HG03064 (cell line): ENCODE measurements around the gene R3HCC1L.
"Not testable (repeated sequence)": the region's sequence is repeated elsewhere in the genome, so short reads cannot be mapped to it uniquely, and the experiment has no call there.

ENCODE experiments used
- ATAC-seq: cut with Tn5 transposase; IDR thresholded peaks from one replicate; pipeline ENCODE4 v1.9.1; 2021; ENCODE audit warnings: low read depth; ENCODE audit not compliant: unreplicated experiment

Gene R3HCC1L

DNA sequence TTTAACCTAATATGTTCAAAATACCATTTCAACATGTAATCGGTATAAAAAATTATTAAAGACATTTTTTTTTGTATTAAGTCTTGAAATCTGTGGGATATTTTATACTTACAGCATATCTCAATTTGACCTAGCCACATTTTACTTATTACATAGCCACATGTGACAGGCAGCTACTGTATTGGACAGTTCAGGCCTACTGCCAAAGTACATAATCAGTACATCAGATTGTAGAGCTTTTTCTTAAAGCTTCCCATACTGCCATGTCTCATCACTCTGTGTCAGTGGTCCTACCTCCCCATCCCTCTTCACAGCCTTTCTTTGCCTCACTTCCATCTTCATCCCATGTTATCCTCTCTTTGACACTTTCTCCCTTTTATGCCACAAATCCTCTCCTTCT lies 90.5 kb downstream of the R3HCC1L start:
- no peak for ATAC-seq

DNA sequence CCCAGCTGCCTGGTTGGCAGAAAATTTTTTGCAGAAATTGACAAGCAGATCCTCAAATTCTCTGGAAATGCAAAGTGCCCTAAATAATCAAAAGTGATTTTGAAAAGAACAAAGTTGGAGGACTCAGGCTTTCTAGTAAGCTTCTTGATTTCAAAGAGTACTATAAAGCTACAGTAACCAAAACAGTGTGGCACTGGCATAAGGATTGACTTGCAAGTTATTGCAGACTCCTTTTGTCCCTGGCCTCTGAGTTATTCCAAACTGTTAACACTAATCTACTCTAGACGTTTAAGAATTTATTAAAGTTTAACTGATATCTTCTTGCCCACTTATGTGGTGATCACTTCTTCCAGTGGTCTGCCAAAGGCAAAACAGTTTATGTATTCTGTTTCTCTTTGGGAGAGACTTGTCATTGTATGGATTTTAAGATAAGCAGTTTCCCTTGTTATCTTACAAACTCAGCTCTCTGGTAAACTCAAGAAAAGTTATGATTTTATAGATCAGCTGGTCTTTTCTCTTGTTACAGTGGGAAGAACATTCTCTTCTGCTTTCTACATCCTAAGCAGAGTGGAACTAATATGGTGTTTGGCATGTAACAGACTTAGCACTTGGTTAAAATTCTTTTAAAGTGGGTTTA lies 92.2 kb downstream of the R3HCC1L start:
- ATAC-seq = no peak

DNA sequence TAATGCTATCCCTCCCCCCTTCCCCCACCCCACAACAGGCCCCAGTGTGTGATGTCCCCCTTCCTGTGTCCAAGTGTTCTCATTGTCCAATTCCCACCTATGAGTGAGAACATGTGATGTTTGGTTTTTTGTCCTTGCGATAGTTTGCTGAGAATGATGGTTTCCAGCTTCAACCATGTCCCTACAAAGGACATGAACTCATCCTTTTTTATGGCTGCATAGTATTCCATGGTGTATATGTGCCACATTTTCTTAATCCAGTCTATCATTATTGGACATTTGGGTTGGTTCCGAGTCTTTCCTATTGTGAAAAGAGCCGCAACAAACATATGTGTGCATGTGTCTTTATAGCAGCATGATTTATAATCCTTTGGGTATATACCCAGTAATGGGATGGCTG lies 93.3 kb downstream of the R3HCC1L start:
- ATAC-seq = not testable (repeated sequence)

DNA sequence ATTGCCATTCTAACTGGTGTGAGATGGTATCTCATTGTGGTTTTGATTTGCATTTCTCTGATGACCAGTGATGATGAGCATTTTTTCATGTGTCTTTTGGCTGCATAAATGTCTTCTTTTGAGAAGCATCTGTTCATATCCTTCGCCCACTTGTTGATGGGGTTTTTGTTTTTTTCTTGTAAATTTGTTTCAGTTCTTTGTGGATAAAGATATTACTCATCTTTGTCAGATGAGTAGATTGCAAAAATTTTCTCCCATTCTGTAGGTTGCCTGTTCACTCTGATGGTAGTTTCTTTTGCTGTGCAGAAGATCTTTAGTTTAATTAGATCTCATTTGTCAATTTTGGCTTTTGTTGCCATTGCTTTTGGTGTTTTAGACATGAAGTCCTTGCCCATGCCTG lies 93.8 kb downstream of the R3HCC1L start:
- ATAC-seq = not testable (repeated sequence)

DNA sequence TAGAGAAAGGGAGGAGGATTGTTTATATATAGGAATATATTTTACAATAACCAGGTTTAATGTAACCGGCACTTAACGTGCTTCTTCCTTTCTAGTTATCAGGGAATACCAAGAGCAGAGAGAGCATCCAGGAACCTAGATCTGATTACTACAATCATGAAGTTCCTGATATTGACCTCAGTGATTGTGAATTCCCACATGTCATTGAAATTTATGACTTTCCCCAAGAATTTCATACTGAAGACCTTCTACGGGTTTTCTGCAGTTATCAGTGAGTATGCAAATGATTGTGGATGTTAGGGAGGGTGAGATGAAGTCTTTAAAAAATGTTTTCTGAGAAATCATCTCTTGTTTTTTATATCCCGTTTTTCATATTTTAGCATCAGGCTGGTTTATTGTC lies 97.0 kb downstream of the R3HCC1L start:
- no peak for ATAC-seq

DNA sequence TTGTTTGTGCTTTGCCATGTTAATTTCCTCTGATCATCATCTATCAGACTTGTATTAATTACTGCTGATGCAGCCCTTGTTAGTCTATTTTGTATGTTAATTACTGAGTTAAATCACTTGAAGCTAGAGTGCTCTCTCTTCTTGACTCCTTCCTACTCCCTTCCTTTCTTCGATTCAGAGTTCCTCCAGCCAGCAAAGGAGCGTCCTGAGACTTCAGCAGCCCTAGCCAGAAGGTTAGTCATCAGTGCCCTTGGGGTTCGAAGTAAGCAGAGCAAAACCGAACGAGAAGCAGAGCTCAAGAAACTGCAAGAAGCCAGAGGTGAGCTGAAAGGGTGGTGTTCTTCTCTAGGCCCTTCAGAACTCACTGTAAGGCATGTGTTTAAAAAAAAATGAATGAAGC lies 101.4 kb downstream of the R3HCC1L start:
- no peak for ATAC-seq

DNA sequence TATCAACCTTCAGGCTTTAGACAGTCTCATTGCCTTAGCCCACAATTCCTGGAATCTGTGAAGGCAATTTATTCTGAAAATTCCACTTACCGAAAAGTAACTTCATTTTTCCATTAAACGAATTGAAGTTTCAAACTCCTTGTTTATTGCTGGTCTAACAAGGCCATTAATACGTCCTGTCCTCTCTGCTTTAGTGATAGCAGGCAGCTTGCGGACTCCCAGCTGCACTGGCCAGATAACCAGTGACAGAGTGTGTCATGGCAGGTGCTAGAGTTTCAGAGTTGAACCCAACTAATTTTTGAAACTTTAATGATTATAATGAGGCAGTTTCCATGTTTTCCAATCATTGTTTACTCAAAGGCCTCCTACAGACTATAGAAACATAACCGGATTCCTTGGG lies 102.4 kb downstream of the R3HCC1L start:
- ATAC-seq = no peak

DNA sequence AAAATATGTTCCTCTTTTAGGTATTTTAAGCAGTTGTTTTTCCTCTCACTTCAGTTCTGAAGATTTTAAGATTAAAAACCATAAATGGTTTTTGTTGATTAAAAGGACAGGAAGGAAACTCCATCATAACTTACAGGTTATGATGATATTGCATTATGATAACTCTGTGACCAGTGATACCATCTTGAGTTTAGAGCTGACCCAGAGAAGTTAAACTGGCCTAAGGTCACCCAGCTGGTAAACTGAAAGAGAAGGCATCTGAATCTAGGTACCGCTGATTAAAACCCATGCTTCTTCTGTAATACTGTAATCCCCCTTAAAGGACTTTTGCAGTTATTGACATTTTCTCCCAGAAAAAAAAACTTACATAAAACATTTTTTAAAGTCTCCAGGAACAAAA lies 103.9 kb downstream of the R3HCC1L start:
- no peak for ATAC-seq

DNA sequence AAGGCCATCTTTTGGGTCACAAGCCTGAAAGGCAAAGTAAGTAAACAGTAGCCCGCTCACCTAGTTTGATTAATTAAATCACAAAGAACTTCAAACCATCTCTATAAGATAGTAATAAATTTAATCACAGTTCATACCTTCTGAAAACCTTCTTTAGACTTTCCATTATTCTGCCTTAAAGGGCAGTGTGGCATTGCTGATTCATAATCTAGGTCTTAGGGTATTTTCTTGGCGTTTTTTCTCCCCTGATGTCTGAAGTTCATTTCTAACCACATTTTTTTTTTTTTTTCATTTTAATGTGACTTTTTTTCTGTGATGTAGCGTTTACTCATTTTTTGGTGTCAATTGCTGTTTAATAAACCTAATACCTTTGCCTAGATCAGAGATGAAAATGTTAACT lies 106.1 kb downstream of the R3HCC1L start:
- ATAC-seq = no peak

DNA sequence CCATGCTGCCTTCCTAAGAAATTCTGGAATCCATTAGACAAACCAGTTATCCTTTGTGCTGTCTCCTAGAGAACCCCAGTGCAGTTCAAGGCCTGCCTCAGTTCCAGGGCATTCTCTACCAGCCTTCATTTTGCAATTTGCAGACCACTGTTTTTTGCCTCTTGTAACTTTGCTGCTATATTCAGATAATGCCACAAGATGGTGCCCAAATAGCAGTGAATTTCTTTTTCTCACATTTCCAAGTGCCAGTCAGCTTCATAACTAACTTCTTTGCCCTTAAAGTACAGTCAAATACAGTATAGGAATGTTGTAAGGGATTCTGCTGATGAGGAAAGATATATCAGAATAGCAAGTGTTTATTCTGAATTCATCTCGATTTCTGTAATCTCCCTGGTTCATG lies 108.4 kb downstream of the R3HCC1L start:
- ATAC-seq = no peak

DNA sequence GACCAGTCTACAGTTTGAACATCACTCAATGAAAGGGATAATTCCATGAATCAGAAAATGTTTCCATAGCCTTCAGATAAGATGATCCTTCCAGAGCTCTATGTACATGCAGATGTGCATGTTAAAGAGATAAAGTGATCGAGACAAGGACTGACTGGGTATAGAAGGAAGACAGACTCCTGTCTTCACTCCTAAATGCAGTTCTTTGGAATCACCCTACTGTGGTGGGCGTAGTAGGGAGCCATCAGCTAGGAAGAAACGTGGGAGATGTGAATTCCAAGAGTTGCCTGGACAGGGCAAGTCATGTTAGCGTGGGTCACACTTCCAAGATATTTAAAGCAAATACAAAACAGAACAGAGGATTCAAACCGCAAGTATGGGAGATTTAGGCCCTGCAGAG lies 109.7 kb downstream of the R3HCC1L start:
- ATAC-seq = no peak

DNA sequence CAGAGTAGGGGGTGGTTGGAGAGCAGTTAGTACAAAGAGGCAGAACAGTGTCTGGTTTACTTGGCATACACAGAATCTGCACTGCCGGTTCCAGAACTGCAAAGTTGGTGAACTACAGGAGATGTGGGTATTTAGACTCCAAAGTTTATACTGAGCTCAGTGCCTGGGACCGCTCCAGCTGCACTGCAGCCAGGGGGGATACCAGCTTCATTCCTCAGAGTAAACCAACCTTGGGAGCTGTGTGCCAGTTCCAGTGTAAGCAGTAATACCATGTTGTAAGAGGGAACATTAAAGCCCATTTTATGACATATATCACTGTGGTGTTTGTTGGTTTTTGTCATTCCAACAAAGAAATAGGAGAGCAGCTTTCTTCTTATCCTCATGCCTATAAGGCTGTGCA lies 110.1 kb downstream of the R3HCC1L start:
- no peak for ATAC-seq

DNA sequence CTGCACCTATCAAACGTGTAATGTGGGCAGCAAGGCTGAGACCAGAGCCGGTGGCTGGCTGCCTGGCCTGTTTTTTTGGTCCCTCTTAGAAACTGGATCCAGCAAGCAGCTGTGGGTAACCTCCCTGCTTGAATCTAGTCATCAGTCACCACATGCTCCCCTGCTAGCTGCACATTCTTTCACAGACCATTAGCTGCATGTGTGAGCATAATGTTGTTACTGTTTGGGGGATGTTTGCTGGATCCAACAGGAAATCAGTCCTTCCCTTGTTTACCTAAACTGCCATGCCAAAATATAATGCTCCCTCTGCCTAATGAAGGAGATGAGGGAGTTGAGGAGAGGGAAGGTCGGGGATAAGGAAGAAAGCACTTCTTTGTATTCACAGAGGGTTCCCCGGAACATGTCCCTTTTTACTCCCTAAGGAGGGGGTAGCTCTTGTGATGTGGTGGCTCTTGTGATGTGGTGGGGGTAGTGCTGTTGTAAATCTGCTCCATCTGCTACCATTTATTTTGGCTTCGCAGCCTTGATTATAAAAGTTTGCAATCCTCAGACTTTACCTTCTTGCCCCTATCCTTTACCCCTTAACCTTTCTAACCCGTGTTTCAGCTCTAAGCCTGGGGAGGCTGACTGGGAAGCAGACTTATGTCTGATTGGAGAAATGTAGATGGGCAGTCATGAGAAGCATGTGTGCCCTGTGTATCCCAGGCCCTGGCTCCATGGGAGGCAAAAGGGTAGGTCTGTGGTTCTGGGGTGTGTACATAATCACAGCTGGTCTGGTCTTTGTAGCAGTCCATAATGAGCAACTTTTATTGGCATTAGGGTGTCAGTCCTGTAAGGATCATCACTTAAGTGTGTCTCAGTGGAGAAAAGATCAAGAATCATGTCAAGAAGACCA lies 112.7 kb downstream of the R3HCC1L start:
- ATAC-seq = no peak

DNA sequence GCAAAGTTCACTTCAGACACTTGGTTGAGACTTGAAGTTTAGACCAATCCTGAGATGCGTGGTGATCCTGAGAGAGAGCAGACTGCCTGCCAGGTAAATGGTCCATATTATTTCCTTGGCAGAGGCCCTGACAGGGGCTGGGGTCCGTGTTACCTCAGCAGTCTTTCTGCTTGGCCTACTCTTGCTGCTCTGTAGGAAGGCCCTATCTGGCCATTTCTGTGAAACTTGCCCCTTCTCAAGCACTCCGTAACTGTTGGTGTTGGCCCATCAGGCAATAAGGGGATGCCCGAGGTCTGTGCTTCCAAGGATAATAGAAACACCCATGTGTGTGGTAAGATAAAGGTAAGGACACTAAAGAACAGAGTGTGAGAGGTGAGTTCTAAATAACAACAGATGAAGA lies 113.6 kb downstream of the R3HCC1L start:
- ATAC-seq = no peak

DNA sequence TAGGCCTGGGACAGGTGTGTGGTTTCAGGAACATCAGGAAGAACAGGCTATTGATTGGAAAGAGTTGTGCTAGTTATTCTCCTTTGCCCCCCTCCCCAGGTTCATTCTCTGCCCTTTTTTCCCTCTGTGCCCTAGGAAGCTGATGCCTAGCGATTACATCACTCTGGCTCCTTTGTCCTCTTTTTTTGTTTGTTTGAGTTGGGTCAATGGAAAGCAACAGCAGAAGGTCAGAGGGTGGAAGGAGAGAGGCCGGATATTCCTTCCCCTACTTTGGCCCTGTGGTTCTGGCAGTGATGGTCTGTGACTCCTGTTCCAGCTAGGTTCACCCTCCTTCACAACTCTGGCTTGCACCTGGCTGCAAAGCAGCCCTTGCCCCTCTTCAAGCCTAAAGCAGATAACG lies 114.7 kb downstream of the R3HCC1L start:
- no peak for ATAC-seq

DNA sequence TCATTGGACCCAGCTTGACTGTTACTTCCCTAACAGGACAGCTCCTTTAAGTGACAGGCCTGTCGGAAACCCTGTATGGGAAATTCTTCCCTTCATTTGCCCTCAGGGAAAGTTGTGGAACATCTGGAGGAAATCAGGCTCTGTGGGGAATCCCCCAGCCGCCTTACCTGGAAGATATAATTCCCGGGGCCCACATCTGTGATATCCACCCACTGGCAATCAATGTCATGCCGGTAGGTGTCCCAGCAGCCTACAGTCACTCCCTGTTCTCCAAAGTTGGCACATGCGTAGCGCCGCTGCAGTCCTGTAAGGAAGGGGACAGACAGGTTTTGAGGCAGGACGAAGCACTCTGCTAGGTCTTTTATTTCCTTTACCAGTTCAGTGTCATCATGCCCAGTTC lies 116.9 kb downstream of the R3HCC1L start:
- no peak for ATAC-seq

DNA sequence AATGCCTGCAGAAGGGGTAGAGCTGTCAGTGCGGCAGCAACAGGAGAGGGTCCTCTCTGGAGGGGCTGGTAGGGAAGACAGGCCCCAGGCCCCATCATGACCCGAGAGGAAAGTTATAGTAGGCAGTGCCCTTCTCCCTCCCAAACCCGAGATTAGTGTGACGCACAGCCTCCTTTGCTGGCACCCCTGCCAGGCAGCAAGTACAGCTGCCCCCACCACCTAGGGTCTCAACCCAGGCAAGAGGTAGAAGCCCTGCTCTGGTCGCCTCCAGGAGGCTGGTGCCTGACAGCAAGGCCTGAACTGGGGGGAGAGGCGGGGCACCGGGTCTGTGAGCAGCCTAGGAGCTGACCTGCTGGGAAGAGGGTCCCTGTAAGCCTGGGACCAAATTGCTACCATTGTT lies 118.0 kb downstream of the R3HCC1L start:
- no peak for ATAC-seq

DNA sequence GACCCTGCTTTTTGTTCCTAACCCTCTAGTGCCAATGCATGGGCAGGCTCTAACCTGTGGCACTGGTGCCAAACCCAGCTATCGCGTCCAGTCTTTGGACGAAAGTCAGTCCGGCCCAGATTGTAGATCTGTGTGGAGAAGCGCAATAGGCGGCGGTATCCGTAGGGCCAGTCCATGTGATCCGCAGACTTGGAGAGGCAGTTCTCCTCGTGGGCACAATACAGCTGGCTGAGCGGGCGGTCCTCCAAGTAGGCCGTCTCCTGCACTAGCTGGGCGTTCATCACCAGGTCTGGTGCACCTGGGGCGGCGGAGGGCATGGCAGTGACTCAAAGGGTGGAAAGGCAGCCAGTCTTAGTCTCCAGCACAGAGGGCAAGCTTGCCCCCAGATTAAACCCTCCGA lies 119.0 kb downstream of the R3HCC1L start:
- no peak for ATAC-seq

DNA sequence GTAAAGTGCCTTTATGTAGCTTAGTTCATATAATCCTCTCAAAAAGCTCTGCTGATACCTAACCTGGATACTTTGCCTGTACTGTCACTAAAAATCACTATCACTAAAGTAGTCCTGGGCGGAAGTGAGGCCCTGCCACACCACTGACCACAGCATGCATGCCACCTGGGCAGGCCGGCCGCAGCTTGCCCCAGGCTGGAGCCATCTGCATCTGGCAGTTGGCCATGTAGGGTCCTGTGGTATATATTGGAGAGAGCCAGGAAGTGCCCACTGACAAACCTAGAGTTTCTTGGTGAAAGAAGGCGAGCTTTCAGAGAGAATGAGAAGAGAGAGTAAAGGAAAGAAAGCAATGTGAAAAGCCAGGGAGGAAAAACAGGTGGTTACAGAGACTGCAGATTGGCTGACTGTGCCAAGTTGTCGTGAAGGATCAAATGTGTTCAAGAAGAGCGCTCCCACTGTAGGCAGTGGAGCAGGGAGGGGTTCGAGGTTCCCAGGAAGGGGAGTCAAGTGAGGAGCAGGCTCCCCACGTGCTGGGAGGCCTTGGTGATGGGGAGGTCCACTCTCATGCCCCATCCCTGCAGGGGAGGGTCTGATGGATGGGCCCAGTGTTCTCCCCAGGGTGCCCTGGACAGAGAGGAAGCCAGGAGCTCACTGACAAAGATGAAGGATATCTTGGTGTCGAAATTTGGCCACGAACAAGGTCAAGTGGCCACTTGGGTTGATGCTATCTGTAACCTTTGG lies 119.9 kb downstream of the R3HCC1L start:
- ATAC-seq = no peak

DNA sequence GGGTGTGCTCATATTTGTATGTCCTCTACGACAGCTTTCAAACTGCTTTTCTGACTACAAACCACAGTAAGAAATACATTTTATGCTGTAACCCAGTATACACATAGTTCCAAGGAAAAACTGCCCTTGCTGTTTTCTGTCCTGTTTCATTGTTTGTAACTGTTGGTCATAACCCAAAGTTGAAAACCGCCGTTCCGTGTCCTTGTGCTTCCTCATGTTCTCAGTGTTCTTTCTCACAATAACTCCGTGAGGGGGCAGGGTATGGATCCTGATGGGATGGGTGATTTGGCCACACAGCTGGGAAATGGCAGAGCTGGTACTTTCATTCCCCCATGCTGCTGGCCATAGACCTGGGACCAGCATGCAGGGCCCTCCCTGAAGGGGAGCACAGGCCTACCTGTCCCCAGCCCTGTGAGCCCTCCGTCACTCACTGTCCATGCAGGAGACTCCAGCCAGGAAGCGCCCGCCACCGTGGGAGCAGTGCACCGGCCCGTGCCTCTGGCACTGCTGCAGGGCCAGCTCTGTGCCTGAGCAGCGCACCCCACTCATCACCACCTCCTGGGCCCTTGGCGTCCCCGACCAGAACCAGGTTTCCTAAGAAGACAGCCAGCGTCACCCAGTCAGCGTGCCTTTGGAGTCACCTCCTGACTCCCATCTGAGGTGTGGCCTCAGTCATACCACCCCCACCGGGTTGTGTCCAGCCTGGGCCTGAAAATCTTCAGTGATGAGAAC lies 120.9 kb downstream of the R3HCC1L start:
- ATAC-seq = no peak

DNA sequence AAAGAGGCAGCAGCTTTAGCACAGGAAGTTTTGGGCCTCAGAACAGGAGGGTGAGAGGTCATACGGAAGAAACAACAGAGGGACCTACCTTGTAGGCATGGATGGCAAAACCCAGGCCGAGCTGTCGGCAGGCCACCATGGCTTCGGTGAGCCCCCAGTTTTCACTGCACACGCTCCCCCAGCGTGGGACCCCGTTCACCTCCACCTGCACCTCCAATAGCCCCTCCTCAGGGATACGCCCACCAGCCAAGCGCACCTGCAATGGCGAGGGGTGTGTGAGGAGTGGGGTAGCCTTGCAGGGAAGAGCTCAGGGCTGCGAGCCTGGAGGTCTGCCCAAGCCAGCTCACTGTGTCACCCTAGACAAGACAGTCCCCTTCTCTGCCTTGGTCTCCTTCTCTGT lies 122.2 kb downstream of the R3HCC1L start:
- ATAC-seq = no peak
